ENCODE data around the gene PPARG.

- TF ChIP-seq CTCF (IDR thresholded peaks at IDR 0.05), result no peak
- TF ChIP-seq POLR2A (IDR thresholded peaks at IDR 0.05), result no peak
Measured at GRCh38 chr3:12440927-12441714, 152.3 kb downstream of the PPARG start.
